CD14-positive monocyte (primary cell): ENCODE results near the gene CLOCK. TPM values are rescaled to one million over a fixed set of nuclear protein-coding genes. Genes with fewer than 3 reads are reported as not detected.

Source experiments
- DNase-seq, 3 donors: peaks; one replicate each; pipeline ENCODE4 v3.0.0-alpha.2; 2011 to 2022
- H2AFZ ChIP-seq: 2 replicates; pipeline ENCODE4 v1.6.0; 2012; ENCODE audit warnings: mild to moderate bottlenecking, low read depth, low read length, inconsistent platforms; ENCODE audit not compliant: insufficient read depth, poor library complexity, severe bottlenecking
- H3K27ac ChIP-seq, 2 donors: 1 replicate in 1 of 2; 2 replicates in 1 of 2; pipeline ENCODE4 v1.5.1; 2012 to 2013; ENCODE audit warnings: low read length in 2 of 2, control low read depth in 1 of 2, inconsistent platforms in 1 of 2, low read depth in 1 of 2, mild to moderate bottlenecking in 1 of 2
- H3K27me3 ChIP-seq, 2 donors: one replicate each; pipeline versions ENCODE4 v1.6.0 to v1.6.1; 2011 to 2013; ENCODE audit warnings: low read length in 2 of 2; ENCODE audit not compliant: control insufficient read depth in 2 of 2, insufficient read depth in 2 of 2
- H3K36me3 ChIP-seq, 2 donors: replicated peaks in 1 of 2; 1 replicate in 1 of 2; 2 replicates in 1 of 2; pipeline versions ENCODE4 v1.5.1 to v1.6.1; 2012 to 2013; ENCODE audit warnings: low read length in 2 of 2, control low read depth in 1 of 2, inconsistent platforms in 1 of 2, mild to moderate bottlenecking in 1 of 2; ENCODE audit not compliant: insufficient read depth in 2 of 2, control insufficient read depth in 1 of 2
- H3K4me1 ChIP-seq, 2 donors: 1 replicate in 1 of 2; 2 replicates in 1 of 2; pipeline versions ENCODE4 v1.5.1 to v1.6.1; 2012 to 2013; ENCODE audit warnings: low read length in 2 of 2, control low read depth in 1 of 2, inconsistent platforms in 1 of 2, mild to moderate bottlenecking in 1 of 2, moderate library complexity in 1 of 2; ENCODE audit not compliant: insufficient read depth in 2 of 2, control insufficient read depth in 1 of 2
- H3K4me2 ChIP-seq: replicated peaks from 2 replicates; pipeline ENCODE3; 2012; ENCODE audit warnings: low read length, moderate library complexity, mild to moderate bottlenecking; ENCODE audit not compliant: poor library complexity, severe bottlenecking; ENCODE audit errors: extremely low read depth
- H3K4me3 ChIP-seq, 3 experiments: fragments of 200-600 bp in 1 of 3; sonication (generic) in 1 of 3; replicated peaks in 1 of 3; 1 replicate in 2 of 3; 2 replicates in 1 of 3; pipeline ENCODE4 v1.5.1; 2011 to 2013; ENCODE audit warnings: low read length in 3 of 3, mild to moderate bottlenecking in 3 of 3, control low read depth in 2 of 3, low read depth in 2 of 3, inconsistent platforms in 1 of 3, moderate library complexity in 1 of 3
- H3K79me2 ChIP-seq: 2 replicates; pipeline ENCODE4 v1.6.0; 2012; ENCODE audit warnings: mild to moderate bottlenecking, control low read depth, inconsistent platforms, low read length, moderate library complexity; ENCODE audit not compliant: insufficient read depth
- H3K9ac ChIP-seq: 2 replicates; pipeline ENCODE4 v1.6.0; 2017; ENCODE audit warnings: low read length, mild to moderate bottlenecking; ENCODE audit not compliant: insufficient read depth, poor library complexity, severe bottlenecking
- H3K9me3 ChIP-seq, 2 donors: replicated peaks in 1 of 2; 1 replicate in 1 of 2; 2 replicates in 1 of 2; pipeline versions ENCODE4 v1.5.1 to v1.6.1; 2012 to 2013; ENCODE audit warnings: low read length in 2 of 2, control low read depth in 1 of 2; ENCODE audit not compliant: control insufficient read depth in 1 of 2, insufficient read depth in 1 of 2
- H4K20me1 ChIP-seq: 2 replicates; pipeline ENCODE4 v1.6.0; 2012; ENCODE audit warnings: mild to moderate bottlenecking, low read length, control low read depth, moderate library complexity; ENCODE audit not compliant: insufficient read depth
- H3K27ac Mint-ChIP-seq, 7 donors: one replicate each; pipeline ENCODE4 v1.8.0; 2020; ENCODE audit warnings: mild to moderate bottlenecking in 7 of 7, mixed read lengths in 7 of 7, moderate library complexity in 6 of 7, inconsistent platforms in 2 of 7
- H3K27me3 Mint-ChIP-seq, 3 donors: one replicate each; pipeline ENCODE4 v1.8.0; 2021 to 2022; ENCODE audit warnings: low read depth in 3 of 3, mild to moderate bottlenecking in 3 of 3, mixed read lengths in 3 of 3, moderate library complexity in 3 of 3, inconsistent platforms in 1 of 3
- H3K36me3 Mint-ChIP-seq, 2 donors: one replicate each; pipeline ENCODE4 v1.8.0; 2020; ENCODE audit warnings: mixed read lengths in 2 of 2, inconsistent platforms in 1 of 2, mild to moderate bottlenecking in 1 of 2
- H3K4me1 Mint-ChIP-seq: one replicate; pipeline ENCODE4 v1.8.0; 2020; ENCODE audit warnings: mild to moderate bottlenecking, mixed read lengths
- H3K4me3 Mint-ChIP-seq, 2 donors: one replicate each; pipeline ENCODE4 v1.8.0; 2020; ENCODE audit warnings: mild to moderate bottlenecking in 2 of 2, mixed read lengths in 2 of 2, moderate library complexity in 1 of 2
- H3K9me3 Mint-ChIP-seq, 7 donors: one replicate each; pipeline ENCODE4 v1.8.0; 2020 to 2022; ENCODE audit warnings: mixed read lengths in 7 of 7, mild to moderate bottlenecking in 6 of 7, moderate library complexity in 6 of 7, inconsistent platforms in 2 of 7
- WGBS: methylation state at CpG from one replicate; pipeline ENCODE4 v1.1.5; 2013; ENCODE audit warnings: missing lambda C conversion rate; ENCODE audit not compliant: insufficient coverage; 5-methylcytosine and 5-hydroxymethylcytosine counted together
- intact Hi-C, 2 donors: fragments of 100-400 bp; cut with micrococcal nuclease; formaldehyde crosslinking; loops; one replicate each; pipeline versions ENCODE4 v1.15.0 to v1.15.1; 2023
- polyA minus RNA-seq: library from RNA; depleted of rRNA, polyadenylated mRNA; stranded (reverse); fragments of >200 nt; gene quantifications from 2 replicates; pipeline ENCODE4 v1.2.3, GENCODE V29; 2012
- polyA plus RNA-seq, 3 donors: library from polyadenylated mRNA; depleted of rRNA in 1 of 3; unstranded in 2 of 3; stranded (reverse) in 1 of 3; fragments of 300-500 nt in 2 of 3; fragments of >200 nt in 1 of 3; fragmentation: Illumina TruSeq in 2 of 3; gene quantifications; 1 replicate in 2 of 3; 2 replicates in 1 of 3; pipeline ENCODE4 v1.2.3, GENCODE V29; 2012 to 2021
- total RNA-seq, 12 experiments: library from RNA in 1 of 12; stranded (reverse) in 1 of 12; fragments of 120-200 nt in 1 of 12; gene quantifications; one replicate each; pipeline ENCODE4 v1.2.4 and lab custom pipeline; 2013 to 2026; ENCODE audit warnings: mixed read lengths in 6 of 12, inconsistent platforms in 1 of 12
- TF ChIP-seq, protein P1 (sequence below): fragments of 200-600 bp; IDR thresholded peaks from one replicate; pipeline ENCODE4 v1.8.0; 2022; ENCODE audit warnings: antibody characterized with exemption, mild to moderate bottlenecking

CLOCK gene
- total RNA-seq (2013) = 8.9 TPM
- polyA plus RNA-seq = 1 to 10 TPM; 1.9 to 3.7 (median 2.9) TPM
- polyA minus RNA-seq = 4.7 and 7.1 TPM in 2 replicates
- total RNA-seq (lab: John Stamatoyannopoulos, UW) = 16.0 to 42.6 (median 26.5) reads per million in 11 experiments

DNA sequence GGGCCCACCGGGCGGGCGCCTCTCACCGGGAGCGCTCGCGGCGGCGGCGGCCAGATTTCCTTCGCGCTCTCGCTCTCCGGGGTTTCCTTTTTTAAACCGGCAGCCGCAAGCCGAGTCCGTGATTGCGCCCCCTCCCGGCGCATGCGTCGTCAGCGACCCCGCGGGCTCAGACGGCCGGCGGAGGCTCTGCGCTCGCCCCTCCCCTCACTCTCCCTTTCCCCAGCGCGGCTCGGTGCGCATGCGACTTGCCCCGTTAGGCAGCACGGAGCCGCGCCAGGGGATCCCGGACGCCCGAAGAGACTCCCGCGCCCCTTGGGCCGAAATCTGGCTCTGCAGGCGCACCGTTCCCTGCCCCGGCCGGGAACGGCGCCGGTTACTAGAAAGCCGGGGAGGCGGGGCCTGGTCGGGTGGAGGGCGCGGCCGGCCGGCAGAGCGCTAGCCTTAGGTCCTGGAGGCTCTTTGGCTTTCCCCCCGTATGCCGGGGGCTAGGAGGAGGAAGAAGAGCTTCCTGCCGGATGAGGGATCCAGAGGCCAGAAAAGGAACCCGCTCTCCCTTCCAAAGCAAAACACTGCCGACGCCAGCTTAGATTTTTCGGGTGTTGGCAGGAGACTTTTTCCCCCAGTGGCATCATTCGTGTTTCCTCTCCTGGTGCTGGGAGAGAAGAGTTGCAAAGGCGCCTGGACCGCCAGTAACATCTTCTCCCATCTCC, at the start of gene CLOCK:
Gene CLOCK, minus strand, starts transcription at position 154 of the 710 bp plus-strand sequence. CDS start 64,124 bp downstream, outside the sequence.
- intact Hi-C loops = loop anchor here (5.0 kb wide), 2 partner anchors 150 to 305 kb away; partner anchors contain the start of genes EXOC1 (in 2 of the 2) and TMEM165 (in 2 of the 2)
- peak within 1 kb of the TSS; percentile 91 for H3K4me2 ChIP-seq
- no peaks in the 10 kb centered on the region for H3K9me3 ChIP-seq
- peak within 1 kb of the TSS; percentile 82 for H3K9ac ChIP-seq
- H3K79me2 ChIP-seq = peaks cover 39% of the 10 kb centered on the region
- peak; percentile 67 to 77 (median 74) for DNase-seq
- H3K4me3 Mint-ChIP-seq = peak within 1 kb of the TSS; percentile 87 to 91
- TF ChIP-seq, protein P1, sequence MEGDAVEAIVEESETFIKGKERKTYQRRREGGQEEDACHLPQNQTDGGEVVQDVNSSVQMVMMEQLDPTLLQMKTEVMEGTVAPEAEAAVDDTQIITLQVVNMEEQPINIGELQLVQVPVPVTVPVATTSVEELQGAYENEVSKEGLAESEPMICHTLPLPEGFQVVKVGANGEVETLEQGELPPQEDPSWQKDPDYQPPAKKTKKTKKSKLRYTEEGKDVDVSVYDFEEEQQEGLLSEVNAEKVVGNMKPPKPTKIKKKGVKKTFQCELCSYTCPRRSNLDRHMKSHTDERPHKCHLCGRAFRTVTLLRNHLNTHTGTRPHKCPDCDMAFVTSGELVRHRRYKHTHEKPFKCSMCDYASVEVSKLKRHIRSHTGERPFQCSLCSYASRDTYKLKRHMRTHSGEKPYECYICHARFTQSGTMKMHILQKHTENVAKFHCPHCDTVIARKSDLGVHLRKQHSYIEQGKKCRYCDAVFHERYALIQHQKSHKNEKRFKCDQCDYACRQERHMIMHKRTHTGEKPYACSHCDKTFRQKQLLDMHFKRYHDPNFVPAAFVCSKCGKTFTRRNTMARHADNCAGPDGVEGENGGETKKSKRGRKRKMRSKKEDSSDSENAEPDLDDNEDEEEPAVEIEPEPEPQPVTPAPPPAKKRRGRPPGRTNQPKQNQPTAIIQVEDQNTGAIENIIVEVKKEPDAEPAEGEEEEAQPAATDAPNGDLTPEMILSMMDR = peak; percentile 53
- H3K27me3 ChIP-seq = peaks cover 3 to 9% of the 10 kb centered on the region in 2 donors
- H3K4me1 ChIP-seq = peaks cover 14 to 18% of the 10 kb centered on the region in 2 donors
- H3K27ac ChIP-seq = peak within 1 kb of the TSS; percentile 70 to 83
- peaks cover 1 to 4% (median 3%) of the 10 kb centered on the region in 7 donors for H3K9me3 Mint-ChIP-seq
- peaks cover 8 to 25% (median 20%) of the 10 kb centered on the region in 3 donors for H3K27me3 Mint-ChIP-seq
- peaks cover 17% of the 10 kb centered on the region for H3K4me1 Mint-ChIP-seq
- peaks cover 0 to 4% of the 10 kb centered on the region in 2 donors for H3K36me3 Mint-ChIP-seq
- no peaks in the 10 kb centered on the region for H3K36me3 ChIP-seq
- WGBS = under 1% methylated on average over 56 of the region's 71 CpGs
- H4K20me1 ChIP-seq = peaks cover 13% of the 10 kb centered on the region
- peak within 1 kb of the TSS; percentile 82 to 94 (median 90) for H3K27ac Mint-ChIP-seq
- H2AFZ ChIP-seq = peak within 1 kb of the TSS; percentile 98
- peak within 1 kb of the TSS; percentile 48 to 96 (median 86) for H3K4me3 ChIP-seq

GRCh38 chr4:55592014-55592413, 45.3 kb upstream of the CLOCK start, which contains the start of gene PDCL2:
Gene PDCL2 (minus strand): TSS chr4:55592245. CDS start chr4:55592109, 136 bp downstream.
- Mint-ChIP-seq H3K27me3 (peaks cover 0 to 10% (median 5%) of the 10 kb centered on the region in 3 donors), H3K27ac (no peak within 1 kb of the TSS), H3K4me3 (no peak within 1 kb of the TSS), H3K4me1 (no peaks in the 10 kb centered on the region), H3K9me3 (peaks cover 7 to 17% (median 11%) of the 10 kb centered on the region in 7 donors), H3K36me3 (no peaks in the 10 kb centered on the region)
- intact Hi-C loops = no loop called here
- no peak within 1 kb of the TSS for H3K4me3 ChIP-seq
- H3K79me2 ChIP-seq = no peaks in the 10 kb centered on the region
- H2AFZ ChIP-seq = no peak within 1 kb of the TSS
- no peak within 1 kb of the TSS for H3K9ac ChIP-seq
- 93% methylated on average over 24 of the region's 24 CpGs for whole genome bisulfite sequencing
- no peaks in the 10 kb centered on the region for H4K20me1 ChIP-seq
- H3K27ac ChIP-seq = no peak within 1 kb of the TSS
- no peaks in the 10 kb centered on the region for H3K4me1 ChIP-seq
- H3K9me3 ChIP-seq = peaks cover 3 to 12% of the 10 kb centered on the region in 2 donors
- no peak for DNase-seq
- H3K36me3 ChIP-seq = no peaks in the 10 kb centered on the region
- no peak within 1 kb of the TSS for H3K4me2 ChIP-seq
- H3K27me3 ChIP-seq = peaks cover 0 to 3% of the 10 kb centered on the region in 2 donors
- TF ChIP-seq, protein P1 = no peak
